HG02571 (cell line): ENCODE measurements around the gene ACSBG1.
"Not testable (repeated sequence)": the region's sequence is repeated elsewhere in the genome, so short reads cannot be mapped to it uniquely, and the experiment has no call there.

Experiments
- ATAC-seq: cut with Tn5 transposase; IDR thresholded peaks from one replicate; pipeline ENCODE4 v1.9.1; 2021; ENCODE audit warnings: mild to moderate bottlenecking, moderate library complexity; ENCODE audit not compliant: unreplicated experiment

ACSBG1 gene

DNA sequence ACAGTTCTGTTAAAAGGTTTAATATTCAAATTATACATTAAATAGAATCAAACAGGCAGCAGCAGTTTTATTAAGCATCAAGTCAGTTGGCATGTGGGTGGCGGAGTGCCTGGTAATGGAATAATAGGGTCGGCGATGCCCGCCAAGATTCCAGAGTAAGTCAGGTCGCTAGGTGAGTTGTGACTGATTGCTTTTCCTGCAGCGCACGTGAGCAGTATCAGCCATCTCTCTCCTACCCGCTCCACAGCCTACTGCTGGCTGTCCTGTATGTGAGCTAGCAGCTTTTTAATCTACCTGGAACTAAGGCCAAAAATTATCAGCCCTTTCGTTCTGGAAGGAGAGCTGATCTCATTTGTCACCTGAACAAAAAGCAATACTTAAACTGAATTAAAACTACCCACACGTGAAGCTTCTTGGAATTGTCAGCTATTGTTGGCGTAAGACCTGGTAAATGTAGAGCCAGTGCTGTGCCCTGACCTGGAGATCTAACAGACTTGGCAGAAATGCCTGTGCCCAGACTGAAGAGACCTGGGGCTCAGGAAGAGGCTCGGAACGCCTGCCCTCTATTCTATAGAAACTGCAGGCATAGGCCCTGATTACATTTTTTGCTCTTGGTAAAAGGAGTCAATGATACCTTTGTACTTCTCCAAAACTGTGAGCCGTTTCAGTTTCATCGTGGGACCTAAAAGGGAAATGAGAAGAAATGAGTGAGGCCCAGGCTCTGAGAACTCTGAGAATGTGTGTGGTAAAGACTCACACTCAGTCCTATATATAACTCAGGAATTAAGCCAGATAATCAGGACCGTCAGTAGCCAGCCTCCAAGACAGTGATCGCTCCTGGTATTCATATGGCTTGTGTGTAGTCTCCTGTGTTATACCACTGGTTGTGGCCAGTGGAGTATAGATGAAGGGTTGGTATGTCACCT lies 63.3 kb downstream of the ACSBG1 start:
- ATAC-seq = peak; percentile 47

DNA sequence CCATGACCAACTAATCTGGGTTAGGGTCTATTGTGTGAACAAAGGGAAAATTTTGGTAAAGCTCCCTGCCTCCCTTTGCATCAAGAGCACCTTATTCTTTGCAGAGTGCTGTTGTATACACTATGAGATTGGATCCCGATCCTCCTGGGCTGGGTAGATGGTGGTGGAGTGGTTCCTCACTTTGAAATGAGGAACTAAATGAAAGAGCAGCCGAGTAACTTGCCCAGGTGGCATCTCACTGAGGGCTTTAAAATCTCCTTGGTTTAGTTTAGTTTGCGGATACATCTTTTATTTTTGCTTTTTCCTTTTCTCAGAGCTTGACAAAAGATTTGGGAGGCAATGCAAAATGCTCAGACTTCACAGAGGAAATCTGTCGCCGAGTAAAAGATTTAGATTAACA lies 65.8 kb downstream of the ACSBG1 start:
- no peak for ATAC-seq

DNA sequence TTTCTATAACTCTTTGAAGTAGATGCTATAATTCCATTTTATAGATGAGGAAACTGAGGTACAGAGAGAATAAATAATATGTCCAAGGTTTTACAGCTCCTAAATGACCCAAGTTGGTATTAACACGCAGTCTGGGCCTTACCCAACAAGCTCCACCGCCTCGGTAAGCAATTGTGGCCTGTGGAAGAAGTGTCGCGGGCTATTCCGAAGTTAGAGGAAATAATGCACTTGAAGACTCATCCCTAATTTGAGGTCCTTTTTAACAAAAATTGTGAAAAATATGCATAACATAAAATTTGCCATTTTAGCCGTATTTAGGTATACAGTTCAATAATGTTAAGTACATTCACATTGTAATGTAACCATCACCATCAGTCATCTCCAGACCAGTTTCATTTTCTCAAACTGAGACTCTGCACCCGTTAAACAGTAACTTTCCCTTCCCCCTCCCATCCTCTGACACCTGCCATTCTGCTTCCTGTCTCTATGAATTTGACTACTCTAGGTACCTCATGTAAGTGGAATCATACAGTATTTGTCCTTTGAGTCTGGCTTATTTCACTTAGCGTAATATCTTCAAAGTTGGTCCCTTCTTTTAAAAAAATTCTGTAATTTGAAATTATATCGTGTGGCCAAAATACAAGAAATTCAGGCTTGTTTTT lies 67.0 kb downstream of the ACSBG1 start:
- peak; percentile 73 for ATAC-seq

DNA sequence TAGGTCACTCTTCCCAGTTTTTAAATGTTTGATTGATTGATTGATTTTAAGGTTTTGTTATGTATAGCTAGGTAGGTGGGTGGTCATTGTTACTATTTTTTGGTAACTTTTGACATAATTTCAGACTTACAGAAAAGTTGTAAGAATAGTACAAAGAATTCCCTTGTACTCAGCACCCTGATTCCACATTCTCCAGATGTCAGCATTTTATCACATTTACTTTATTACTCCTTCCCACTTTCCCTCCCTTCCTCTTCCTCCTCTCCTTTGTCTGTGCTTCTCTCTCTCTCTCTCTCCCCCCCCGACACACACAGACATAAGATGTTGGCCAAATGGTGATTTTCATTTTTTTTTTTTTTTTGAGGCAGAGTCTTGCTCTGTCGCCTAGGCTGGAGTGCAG lies 70.4 kb downstream of the ACSBG1 start:
- ATAC-seq = no peak

- no peak for ATAC-seq
These were observed 72.3 kb downstream of the ACSBG1 start for GRCh38 chr15:78162038-78162437.

DNA sequence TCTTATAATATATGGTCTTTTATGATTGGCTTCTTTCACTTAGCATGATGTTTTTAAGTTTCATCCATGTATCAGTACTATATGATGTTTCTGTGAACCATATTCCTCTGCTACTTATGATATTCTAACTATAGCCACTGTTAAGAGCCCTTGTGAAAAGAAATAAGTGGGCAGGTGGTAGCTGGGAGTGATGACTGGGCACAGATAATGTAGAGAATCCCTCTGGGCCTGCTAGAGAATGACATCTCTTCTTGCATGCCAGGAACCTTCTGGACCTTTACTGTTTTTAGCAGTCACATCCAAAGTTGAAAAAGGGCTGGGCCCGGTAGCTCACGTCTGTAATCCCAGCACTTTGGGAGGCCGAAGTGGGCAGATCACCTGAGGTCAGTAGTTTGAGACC lies 75.0 kb downstream of the ACSBG1 start:
- no peak for ATAC-seq

DNA sequence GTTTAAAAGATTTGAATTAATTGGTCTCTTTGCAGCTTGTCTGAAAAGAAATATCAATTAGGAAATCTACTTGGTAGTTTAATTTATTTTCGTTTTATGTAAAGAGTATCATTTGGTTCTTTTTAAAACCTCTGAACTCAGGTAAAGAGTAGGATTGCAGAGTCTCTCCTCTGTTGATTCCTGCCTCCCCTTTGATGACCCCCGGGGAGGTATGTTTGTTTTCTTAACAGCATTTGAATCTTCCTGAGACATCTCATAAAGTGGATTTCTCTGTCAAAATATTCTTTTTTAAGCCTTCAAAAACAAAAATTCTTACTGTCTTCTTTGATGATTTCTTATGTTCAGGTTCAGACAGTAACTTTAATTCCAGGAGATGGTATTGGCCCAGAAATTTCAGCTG lies 77.2 kb downstream of the ACSBG1 start:
- ATAC-seq = no peak

DNA sequence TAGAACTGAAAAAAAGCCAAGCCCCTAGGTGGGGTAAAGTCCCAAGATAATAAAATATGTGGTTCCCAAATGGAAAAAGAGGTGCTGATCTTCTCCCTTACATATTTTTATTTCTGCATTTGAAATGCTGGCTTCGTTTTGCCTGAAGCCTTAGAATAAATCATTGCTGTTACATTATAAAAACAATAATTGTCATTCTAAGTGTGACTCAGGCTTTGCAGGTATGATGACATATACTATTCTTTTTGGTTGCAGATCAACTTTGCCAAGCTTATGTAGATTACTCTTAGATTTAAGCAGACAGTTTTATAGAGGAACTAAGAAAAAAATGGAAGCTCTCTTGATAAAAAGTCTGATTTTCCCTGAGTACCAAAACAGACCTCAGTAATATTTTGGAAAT lies 77.7 kb downstream of the ACSBG1 start:
- ATAC-seq = no peak

DNA sequence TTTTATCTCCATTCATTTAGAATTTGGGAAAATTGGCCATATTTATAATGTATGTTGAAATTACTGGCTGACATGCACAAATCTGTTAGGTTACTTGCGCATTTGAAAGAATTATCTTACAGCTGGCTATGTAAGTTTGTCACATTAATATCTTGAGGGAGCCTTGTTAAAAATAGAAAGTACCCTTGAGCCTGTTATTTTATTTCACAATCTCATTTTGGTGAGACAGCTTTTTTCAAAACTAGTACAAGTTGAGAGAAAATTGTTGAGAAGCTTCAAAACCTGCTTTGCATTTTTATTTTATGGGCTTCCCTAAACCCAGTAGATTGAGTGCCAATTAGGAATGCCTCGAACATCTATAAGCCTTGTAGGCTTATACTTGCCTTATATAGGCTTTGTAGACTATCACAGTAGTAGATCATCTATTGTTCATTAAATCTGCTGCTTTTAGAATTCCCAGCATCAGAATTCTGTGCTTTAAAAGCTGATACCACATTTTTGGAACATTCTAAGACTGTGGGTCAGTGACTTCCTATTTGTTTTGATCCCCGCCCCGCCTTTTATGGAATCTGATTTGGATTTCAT lies 78.9 kb downstream of the ACSBG1 start:
- no peak for ATAC-seq

DNA sequence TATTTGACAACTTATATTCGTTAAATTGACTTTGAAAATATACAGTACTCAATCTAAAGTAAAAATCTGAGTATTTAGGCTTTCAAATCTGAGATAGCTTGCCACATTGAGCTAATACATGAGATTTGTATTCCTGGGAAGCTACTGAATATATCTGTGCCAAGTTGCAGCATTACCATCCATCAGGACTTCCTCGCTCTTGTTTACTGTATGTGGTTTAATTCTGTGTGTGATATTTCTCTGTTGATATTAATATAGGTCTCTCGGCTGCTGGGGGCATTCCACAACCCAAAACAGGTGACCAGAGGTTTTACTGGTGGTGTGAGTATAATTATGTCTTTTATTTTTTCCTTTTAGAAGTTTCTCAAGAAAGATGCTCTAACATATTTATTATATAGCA lies 79.4 kb downstream of the ACSBG1 start:
- no peak for ATAC-seq

- not testable (repeated sequence) for ATAC-seq
These were observed 83.3 kb downstream of the ACSBG1 start for GRCh38 chr15:78151075-78151474.

DNA sequence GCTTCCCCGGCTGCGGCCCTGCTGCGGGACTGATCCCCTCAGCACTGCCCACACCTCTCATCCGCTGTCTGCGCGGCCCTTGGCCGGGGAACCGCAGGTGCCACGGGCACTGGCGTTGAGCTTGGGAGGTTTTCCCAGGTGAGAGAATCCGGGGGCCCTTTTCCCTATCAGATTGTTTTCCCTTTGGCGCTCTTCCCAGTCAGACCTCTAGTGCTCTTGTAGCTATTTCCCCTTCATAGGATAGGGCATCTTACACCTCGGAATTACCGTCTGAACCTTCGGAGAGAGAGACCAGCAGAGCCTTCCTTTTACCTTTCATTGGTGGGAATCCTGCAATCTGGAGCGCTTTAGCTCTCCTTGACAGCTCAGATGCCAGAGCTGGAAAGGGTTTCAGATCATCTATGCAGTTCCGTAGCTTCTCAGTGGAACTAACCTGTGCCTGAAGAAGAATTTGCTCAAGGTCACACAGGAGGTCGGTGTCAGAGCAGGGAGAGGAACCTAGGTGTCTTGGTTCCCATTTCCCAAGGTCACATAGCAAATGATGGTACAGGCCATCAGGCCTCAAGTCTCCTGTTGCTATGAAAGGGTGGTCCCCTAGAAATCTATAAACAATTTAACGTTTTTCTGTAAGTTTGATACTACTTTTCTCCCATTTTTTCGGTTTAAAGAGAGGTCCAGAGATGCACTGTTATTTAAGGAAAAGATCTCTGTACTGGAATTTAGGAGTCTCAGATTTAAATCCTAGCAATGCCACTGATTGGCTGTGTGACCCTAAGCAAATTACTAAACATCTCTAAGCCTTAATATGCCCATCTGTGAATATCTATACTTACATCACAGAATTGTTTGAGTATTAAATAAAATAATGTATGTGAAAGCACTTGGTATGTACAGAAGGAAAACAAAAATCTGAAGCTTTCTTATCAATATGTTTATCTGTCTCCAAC lies 84.3 kb downstream of the ACSBG1 start:
- ATAC-seq = no peak

GRCh38 chr15:78149068-78149804 lies 85.1 kb downstream of the ACSBG1 start, which contains the start of gene IDH3A:
Gene IDH3A (plus strand): TSS chr15:78149362. CDS start chr15:78149404, 42 bp downstream.
- ATAC-seq = peak; percentile 76

DNA sequence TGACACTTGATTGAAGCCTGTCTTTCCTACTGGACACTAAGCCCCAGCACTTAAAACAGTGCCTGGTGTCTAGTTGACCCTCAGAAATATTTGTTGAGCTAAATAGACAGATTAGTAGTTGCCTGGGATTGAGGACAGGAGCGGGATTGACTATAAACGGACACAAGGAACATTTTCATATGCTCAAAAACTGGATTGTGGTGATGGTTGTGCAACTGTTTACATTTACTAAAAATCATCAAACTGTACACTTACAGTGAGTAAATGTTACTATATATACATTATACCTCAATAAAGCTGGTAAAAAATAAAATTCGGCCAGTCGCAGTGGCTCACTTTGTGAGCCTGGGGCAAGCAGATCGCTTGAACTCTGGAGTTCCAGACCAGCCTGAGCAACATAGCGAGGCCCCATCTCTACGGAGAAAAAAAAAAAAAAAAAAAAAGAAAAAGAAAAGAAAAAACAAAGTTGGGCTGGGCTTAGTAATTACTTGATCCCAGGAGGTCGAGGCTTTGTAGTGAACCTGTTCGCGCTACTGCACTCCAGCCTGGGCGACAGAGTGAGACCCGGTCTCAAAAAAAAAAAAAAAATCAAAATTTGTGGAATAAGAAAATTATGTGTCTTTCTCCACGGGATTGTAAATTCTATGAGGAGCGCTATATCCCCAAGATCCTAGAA lies 85.8 kb downstream of the ACSBG1 start:
- no peak for ATAC-seq

DNA sequence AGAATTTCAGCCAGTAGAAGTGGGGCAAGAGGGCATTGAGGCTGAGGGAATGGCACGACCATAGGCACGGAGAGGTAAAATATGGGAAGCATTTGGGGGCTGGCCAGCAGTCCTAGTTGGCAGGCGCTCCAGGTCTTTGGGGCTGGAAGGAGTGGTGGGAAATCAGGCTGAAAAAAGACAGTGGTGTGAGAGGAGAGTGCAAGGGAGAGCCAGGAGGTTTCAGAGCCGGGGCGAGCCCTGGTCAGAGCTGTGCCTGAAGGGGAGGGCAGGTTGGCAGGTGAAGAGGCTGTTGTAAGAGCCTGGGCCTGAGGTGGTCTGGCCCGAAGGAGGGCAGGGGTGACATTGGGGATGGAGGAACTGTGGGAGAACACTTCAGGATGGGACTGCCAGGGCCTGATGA lies 86.8 kb downstream of the ACSBG1 start:
- no peak for ATAC-seq

- ATAC-seq = no peak
These were observed 87.8 kb downstream of the ACSBG1 start for GRCh38 chr15:78146425-78147154.

DNA sequence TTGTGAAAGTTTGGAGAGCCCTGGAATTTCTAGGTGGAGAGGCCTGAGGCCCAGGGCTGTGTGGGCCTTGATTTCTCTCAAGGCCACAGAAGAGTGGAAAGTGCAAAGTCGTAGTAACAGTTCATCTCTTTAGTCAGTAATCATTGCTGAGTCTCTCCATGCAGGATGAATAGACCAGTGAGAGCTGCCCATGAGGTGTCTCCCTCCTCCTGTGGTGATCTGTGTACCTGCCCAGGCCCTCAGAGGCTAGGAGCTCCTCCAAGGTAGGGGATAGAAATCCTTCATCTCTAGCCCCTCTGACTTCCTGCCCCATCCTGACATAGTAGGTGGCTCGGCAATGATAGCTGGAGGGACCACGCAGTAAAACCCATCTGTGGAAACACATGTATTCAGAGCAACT lies 92.0 kb downstream of the ACSBG1 start:
- ATAC-seq = no peak

- ATAC-seq = no peak
These were observed 94.1 kb downstream of the ACSBG1 start for GRCh38 chr15:78140292-78140691.

GRCh38 chr15:78139578-78139977 lies 94.8 kb downstream of the ACSBG1 start:
- no peak for ATAC-seq
